ENCODE results near the gene CTSD.
"Not testable (repeated sequence)": the region's sequence is repeated elsewhere in the genome, so short reads cannot be mapped to it uniquely, and the experiment has no call there.

Gene CTSD

GRCh38 chr11:1782031-1782590 lies 18.4 kb upstream of the CTSD start:
- peak; percentile 46 to 54 for DNase-seq

GRCh38 chr11:1781593-1781975 lies 17.9 kb upstream of the CTSD start:
- DNase-seq = no peak

GRCh38 chr11:1780700-1781592 lies 17.2 kb upstream of the CTSD start:
- DNase-seq = peak; percentile 88 to 93

GRCh38 chr11:1779806-1780699 lies 16.3 kb upstream of the CTSD start:
- no peak for DNase-seq

GRCh38 chr11:1779034-1779805 lies 15.5 kb upstream of the CTSD start:
- DNase-seq = no peak

- DNase-seq = peak; percentile 22 to 42
These were observed 14.6 kb upstream of the CTSD start for GRCh38 chr11:1778141-1778911.

GRCh38 chr11:1777737-1778136 lies 14.0 kb upstream of the CTSD start:
- peak; percentile 77 to 81 for DNase-seq

GRCh38 chr11:1776944-1777715 lies 13.4 kb upstream of the CTSD start:
- no peak for DNase-seq

- DNase-seq = no peak
These were observed 12.7 kb upstream of the CTSD start for GRCh38 chr11:1776331-1776851.

- DNase-seq = no peak
These were observed 11.2 kb upstream of the CTSD start for GRCh38 chr11:1774886-1775285.

- no peak for DNase-seq
These were observed 10.3 kb upstream of the CTSD start for GRCh38 chr11:1773994-1774550.

- DNase-seq = no peak
These were observed 9.6 kb upstream of the CTSD start for GRCh38 chr11:1773131-1773993.

GRCh38 chr11:1772270-1773130 lies 8.8 kb upstream of the CTSD start:
- peak; percentile 82 to 85 for DNase-seq

- peak; percentile 77 to 82 for DNase-seq
These were observed 8.0 kb upstream of the CTSD start for GRCh38 chr11:1771700-1772099.

GRCh38 chr11:1771273-1771672 lies 7.5 kb upstream of the CTSD start:
- DNase-seq = no peak

- peak; percentile 82 to 83 for DNase-seq
These were observed 6.8 kb upstream of the CTSD start for GRCh38 chr11:1770528-1770927.

GRCh38 chr11:1770061-1770460 lies 6.3 kb upstream of the CTSD start:
- DNase-seq = no peak

GRCh38 chr11:1769304-1769936 lies 5.7 kb upstream of the CTSD start:
- not testable (repeated sequence) for DNase-seq

Measured in AML-193 (cell line).